Measurements from ENCODE around the gene FNBP1L. TPM values are rescaled to one million over a fixed set of nuclear protein-coding genes. Genes with fewer than 3 reads are reported as not detected.

Gene FNBP1L
- total RNA-seq, 2 experiments from 2014 or later: 0.17 to 0.21 TPM

DNA sequence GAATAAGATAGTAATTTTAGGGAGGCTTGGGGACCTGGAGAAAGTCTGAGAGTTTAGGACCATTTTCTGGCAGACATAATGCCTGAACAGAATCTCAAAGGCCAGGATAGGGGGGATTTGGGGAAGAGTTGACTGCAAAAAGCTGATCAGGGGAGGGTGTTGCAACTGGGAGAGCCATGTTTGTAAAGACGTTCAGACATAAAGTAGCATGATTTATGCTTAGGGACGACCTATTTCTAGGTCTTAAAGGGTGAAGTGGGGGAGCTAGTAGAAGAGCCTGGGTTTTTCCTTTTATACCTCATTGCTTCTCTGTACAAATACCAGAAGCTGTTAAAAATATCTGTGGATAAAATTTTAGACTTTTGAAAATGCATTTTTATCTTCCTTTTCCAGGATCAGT, 51.2 kb downstream of the FNBP1L start:
- no peak for DNase-seq
- no peaks in the 10 kb centered on the region for H3K9me3 Mint-ChIP-seq
- H3K36me3 Mint-ChIP-seq (ENCODE audit: low read depth): no peaks in the 10 kb centered on the region
- intact Hi-C loops (cut with micrococcal nuclease): no loop called here
- H3K27ac Mint-ChIP-seq: no peak overlapping the region
- no peaks in the 10 kb centered on the region for H3K27me3 Mint-ChIP-seq (ENCODE audit: low read depth)
- H3K4me3 Mint-ChIP-seq: no peak overlapping the region
- H3K4me1 Mint-ChIP-seq (ENCODE audit: low read depth): no peaks in the 10 kb centered on the region
- CTCF ChIA-PET: no interaction called here

DNA sequence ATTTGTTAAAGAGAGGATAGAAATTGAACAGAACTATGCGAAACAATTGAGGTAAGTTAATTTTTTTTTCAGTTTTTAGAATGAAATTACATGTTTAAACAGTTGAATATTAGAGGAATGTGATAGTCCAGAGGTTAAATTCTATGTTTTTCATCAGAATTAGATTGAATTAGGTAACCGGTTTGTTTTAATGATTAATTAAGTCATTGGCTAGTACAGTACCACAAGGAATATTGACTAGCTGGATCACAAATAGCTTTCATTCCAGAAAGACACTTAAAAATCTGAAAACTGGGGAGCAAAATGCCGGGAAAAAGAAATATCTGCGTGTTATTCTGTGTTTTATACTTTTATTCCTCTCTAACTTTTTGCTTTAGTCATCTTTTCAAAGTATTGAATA, 51.6 kb downstream of the FNBP1L start:
- H3K27ac Mint-ChIP-seq: no peak overlapping the region
- H3K4me3 Mint-ChIP-seq: no peak overlapping the region
- CTCF ChIA-PET: interaction anchor here (0.9 kb wide), 1 partner anchor 120 kb away, joined by 3 read pairs; no protein-coding TSS in a partner anchor
- H3K36me3 Mint-ChIP-seq (ENCODE audit: low read depth): no peaks in the 10 kb centered on the region
- no peaks in the 10 kb centered on the region for H3K9me3 Mint-ChIP-seq
- intact Hi-C loops (cut with micrococcal nuclease): no loop called here
- DNase-seq: no peak
- H3K27me3 Mint-ChIP-seq (ENCODE audit: low read depth): no peaks in the 10 kb centered on the region
- no peaks in the 10 kb centered on the region for H3K4me1 Mint-ChIP-seq (ENCODE audit: low read depth)

DNA sequence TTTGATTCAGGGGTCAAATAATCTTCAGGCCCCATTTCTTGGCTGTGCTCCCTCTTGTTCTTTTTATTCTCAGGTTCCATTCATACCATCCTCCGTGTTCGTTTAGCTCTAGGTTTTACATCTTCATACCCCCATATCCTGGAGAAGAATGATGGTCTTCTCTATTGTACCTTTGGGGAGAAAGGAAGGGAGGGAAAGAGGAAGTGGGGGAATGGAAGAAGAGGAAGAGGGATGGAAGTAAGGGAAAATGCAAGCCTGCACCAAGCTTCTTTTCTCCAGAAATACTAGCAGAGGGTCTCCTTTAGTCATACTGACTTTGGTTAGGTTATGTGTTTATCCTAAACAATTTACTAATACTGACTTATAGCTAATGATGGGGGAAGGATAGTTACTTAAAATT, 52.4 kb downstream of the FNBP1L start:
- H3K27me3 Mint-ChIP-seq (ENCODE audit: low read depth): no peaks in the 10 kb centered on the region
- no peaks in the 10 kb centered on the region for H3K36me3 Mint-ChIP-seq (ENCODE audit: low read depth)
- no peaks in the 10 kb centered on the region for H3K9me3 Mint-ChIP-seq
- CTCF ChIA-PET: interaction anchor here (0.5 to 0.9 kb wide), 2 partner anchors 120 to 386 kb away, joined by 3 to 4 read pairs; no protein-coding TSS in a partner anchor
- H3K4me3 Mint-ChIP-seq: no peak overlapping the region
- intact Hi-C loops (cut with micrococcal nuclease): no loop called here
- no peaks in the 10 kb centered on the region for H3K4me1 Mint-ChIP-seq (ENCODE audit: low read depth)
- H3K27ac Mint-ChIP-seq: no peak overlapping the region
- DNase-seq: no peak

DNA sequence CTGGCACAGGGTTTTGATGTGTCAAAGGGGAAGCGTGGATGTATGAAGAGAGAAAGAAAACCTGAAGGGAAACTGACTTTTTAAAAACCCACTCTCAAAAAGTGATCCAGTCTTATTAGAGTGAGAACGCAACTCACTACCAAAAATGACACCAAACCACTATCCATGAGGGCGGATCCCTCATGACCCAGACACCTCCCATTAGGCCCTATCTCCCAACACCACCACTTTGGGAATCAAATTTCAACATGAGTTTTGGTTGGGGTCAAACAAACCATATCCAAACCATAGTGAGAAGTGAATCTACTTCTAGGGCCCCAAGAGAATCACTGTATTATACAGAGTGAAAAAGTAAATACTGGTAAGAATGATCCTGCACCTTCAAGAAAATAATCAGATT, 53.5 kb downstream of the FNBP1L start:
- CTCF ChIA-PET: no interaction called here
- DNase-seq: no peak
- Mint-ChIP-seq H3K36me3 (ENCODE audit: low read depth) (no peaks in the 10 kb centered on the region), H3K9me3 (no peaks in the 10 kb centered on the region), H3K27me3 (ENCODE audit: low read depth) (no peaks in the 10 kb centered on the region), H3K4me1 (ENCODE audit: low read depth) (no peaks in the 10 kb centered on the region), H3K27ac (no peak overlapping the region), H3K4me3 (no peak overlapping the region)
- intact Hi-C loops (cut with micrococcal nuclease): no loop called here

DNA sequence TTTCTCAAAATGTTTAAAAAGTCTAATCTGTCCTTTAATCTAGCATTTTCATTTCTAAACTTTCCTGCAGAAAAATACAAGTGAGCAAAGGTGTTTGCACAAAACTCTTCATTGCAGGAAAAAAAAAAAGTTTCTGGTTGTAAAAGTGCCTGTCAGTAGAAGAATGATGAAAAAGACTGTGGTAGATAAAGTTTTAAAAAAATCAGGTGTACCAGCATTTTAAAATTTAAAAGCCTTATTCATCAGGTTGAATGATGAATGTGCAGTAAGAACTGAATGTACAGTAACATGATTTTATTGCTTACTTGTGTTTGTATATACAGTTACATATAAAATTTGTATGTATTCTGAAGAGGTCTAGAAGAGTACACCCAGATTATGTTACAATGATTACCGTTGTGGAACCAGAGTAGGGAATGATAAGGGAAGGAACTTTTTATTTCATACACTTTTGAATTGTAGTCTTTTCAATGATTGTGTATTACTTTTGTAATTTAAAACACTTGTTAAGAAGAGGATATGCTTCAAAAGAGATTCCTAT, 54.0 kb downstream of the FNBP1L start:
- no peak overlapping the region for H3K4me3 Mint-ChIP-seq
- no peaks in the 10 kb centered on the region for H3K4me1 Mint-ChIP-seq (ENCODE audit: low read depth)
- H3K27me3 Mint-ChIP-seq (ENCODE audit: low read depth): no peaks in the 10 kb centered on the region
- H3K9me3 Mint-ChIP-seq: no peaks in the 10 kb centered on the region
- CTCF ChIA-PET: no interaction called here
- no peak overlapping the region for H3K27ac Mint-ChIP-seq
- no peak for DNase-seq
- intact Hi-C loops (cut with micrococcal nuclease): no loop called here
- H3K36me3 Mint-ChIP-seq (ENCODE audit: low read depth): no peaks in the 10 kb centered on the region

- Mint-ChIP-seq H3K27ac (no peak overlapping the region), H3K4me3 (no peak overlapping the region), H3K4me1 (ENCODE audit: low read depth) (no peaks in the 10 kb centered on the region), H3K9me3 (no peaks in the 10 kb centered on the region), H3K27me3 (ENCODE audit: low read depth) (no peaks in the 10 kb centered on the region), H3K36me3 (ENCODE audit: low read depth) (no peaks in the 10 kb centered on the region)
- no peak for DNase-seq
- intact Hi-C loops (cut with micrococcal nuclease): no loop called here
- CTCF ChIA-PET: interaction anchor here (0.7 kb wide), 1 partner anchor 200 kb away, joined by 3 read pairs; no protein-coding TSS in a partner anchor
These were observed 54.7 kb downstream of the FNBP1L start for GRCh38 chr1:93502571-93502970.

GRCh38 chr1:93503163-93503562, 55.2 kb downstream of the FNBP1L start:
- Mint-ChIP-seq H3K4me3 (no peak overlapping the region), H3K9me3 (no peaks in the 10 kb centered on the region), H3K27ac (no peak overlapping the region), H3K4me1 (ENCODE audit: low read depth) (no peaks in the 10 kb centered on the region), H3K27me3 (ENCODE audit: low read depth) (no peaks in the 10 kb centered on the region), H3K36me3 (ENCODE audit: low read depth) (no peaks in the 10 kb centered on the region)
- no peak for DNase-seq
- intact Hi-C loops (cut with micrococcal nuclease): no loop called here
- CTCF ChIA-PET: no interaction called here

DNA sequence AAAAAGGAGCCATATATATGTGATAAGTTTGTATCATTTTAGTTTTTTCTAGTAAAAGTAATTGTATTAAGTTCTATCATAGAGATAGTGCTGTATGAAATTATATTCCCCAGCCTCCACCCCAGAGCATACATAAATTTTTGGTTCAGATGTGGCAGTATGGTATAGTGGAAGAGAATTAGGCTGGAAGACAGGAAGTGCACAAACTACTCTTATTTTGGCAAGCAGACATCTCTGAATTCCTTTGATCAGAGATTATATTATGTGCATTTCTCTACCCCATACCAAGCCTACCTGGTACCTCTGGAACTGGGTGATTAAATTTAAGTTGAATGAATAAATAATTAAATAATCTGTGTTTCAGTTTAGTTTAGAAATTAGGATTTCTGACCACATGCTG, 55.9 kb downstream of the FNBP1L start:
- H3K4me1 Mint-ChIP-seq (ENCODE audit: low read depth): no peaks in the 10 kb centered on the region
- H3K9me3 Mint-ChIP-seq: no peaks in the 10 kb centered on the region
- no peaks in the 10 kb centered on the region for H3K36me3 Mint-ChIP-seq (ENCODE audit: low read depth)
- no peak overlapping the region for H3K4me3 Mint-ChIP-seq
- H3K27me3 Mint-ChIP-seq (ENCODE audit: low read depth): no peaks in the 10 kb centered on the region
- H3K27ac Mint-ChIP-seq: no peak overlapping the region
- intact Hi-C loops (cut with micrococcal nuclease): no loop called here
- no peak for DNase-seq
- CTCF ChIA-PET: no interaction called here

DNA sequence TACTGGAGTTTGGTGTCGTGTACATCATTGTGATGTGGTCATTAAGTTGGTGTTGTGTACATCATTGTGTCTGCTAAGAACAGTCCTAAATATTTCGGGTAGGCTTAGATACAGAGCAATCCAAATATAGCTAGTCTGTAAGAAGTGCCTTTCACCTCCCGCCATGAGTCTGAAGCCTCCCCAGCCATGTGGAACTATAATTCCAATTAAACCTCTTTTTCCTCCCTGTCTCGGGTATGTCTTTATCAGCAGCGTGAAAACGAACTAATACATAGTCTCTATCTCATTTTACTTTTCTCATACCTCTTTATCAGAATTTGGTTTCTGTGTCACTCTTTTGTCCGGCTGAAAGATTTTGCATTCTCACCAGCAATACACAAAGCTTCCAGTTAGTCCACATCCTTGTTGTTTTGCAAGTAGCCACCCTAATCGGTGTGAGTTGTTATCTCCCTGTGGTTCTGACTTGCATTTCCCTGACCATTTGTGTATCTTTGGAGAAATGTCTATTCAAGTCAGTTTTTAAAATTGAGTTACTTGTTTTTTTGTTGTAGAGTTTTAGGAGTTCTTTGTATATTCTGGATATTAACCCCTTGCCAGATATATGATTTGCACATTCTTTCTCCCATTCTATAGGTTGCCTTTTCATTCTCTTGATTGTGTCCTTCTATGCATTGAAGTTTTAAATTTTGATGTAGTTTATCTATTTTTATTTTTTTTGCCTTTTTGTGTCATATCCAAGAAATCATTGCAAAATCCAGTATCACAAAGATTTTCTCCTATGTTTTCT, 56.5 kb downstream of the FNBP1L start:
- H3K27ac Mint-ChIP-seq: no peak overlapping the region
- DNase-seq: no peak
- no peak overlapping the region for H3K4me3 Mint-ChIP-seq
- no peaks in the 10 kb centered on the region for H3K9me3 Mint-ChIP-seq
- H3K27me3 Mint-ChIP-seq (ENCODE audit: low read depth): peaks cover 5% of the 10 kb centered on the region
- CTCF ChIA-PET: no interaction called here
- no peaks in the 10 kb centered on the region for H3K4me1 Mint-ChIP-seq (ENCODE audit: low read depth)
- intact Hi-C loops (cut with micrococcal nuclease): no loop called here
- H3K36me3 Mint-ChIP-seq (ENCODE audit: low read depth): no peaks in the 10 kb centered on the region

DNA sequence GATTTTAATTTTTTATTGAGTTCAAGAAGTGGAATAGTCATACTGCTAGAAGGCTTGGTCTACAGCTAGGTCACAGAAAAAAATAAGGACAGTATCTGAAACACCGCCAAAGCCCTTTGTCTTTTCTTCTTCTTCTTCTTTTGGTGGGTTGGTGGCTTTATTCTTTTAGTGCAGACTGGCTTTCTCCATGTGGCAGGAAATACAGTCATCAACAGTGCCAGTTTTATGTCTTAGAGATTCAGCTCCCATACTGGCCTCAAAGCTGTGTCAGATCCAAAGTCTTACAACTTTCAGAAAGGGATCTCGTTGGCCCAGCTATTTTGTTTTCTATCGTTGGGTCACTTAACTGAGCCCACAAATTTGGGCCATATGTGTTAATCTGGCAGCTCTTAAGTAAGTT, 58.2 kb downstream of the FNBP1L start:
- intact Hi-C loops (cut with micrococcal nuclease): no loop called here
- H3K27me3 Mint-ChIP-seq (ENCODE audit: low read depth): peaks cover 9% of the 10 kb centered on the region
- H3K36me3 Mint-ChIP-seq (ENCODE audit: low read depth): no peaks in the 10 kb centered on the region
- no peak overlapping the region for H3K4me3 Mint-ChIP-seq
- no peaks in the 10 kb centered on the region for H3K4me1 Mint-ChIP-seq (ENCODE audit: low read depth)
- no peak for DNase-seq
- no peaks in the 10 kb centered on the region for H3K9me3 Mint-ChIP-seq
- H3K27ac Mint-ChIP-seq: no peak overlapping the region
- CTCF ChIA-PET: no interaction called here

DNA sequence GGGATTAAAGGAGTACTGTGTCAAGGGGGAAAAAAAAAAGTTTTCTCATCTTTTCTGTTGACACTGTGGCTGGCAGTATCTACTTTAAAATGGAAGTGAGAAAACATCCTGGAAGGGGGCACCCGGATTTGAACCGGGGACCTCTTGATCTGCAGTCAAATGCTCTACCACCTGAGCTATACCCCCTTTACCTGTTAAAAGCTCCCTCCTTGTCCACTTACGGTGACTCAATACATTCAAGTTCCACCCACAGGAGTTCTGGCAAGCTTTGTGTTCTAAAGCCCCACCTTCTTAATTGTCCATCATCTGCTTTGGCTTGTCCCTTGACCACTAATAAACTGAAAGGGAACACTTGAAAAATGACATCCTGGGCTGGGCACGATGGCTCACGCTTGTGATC, 68.2 kb downstream of the FNBP1L start:
- H3K4me3 Mint-ChIP-seq: no peak overlapping the region
- intact Hi-C loops (cut with micrococcal nuclease): no loop called here
- CTCF ChIA-PET: no interaction called here
- no peak for DNase-seq
- H3K36me3 Mint-ChIP-seq (ENCODE audit: low read depth): no peaks in the 10 kb centered on the region
- H3K4me1 Mint-ChIP-seq (ENCODE audit: low read depth): no peaks in the 10 kb centered on the region
- H3K27me3 Mint-ChIP-seq (ENCODE audit: low read depth): peaks cover 2% of the 10 kb centered on the region
- no peak overlapping the region for H3K27ac Mint-ChIP-seq
- H3K9me3 Mint-ChIP-seq: no peaks in the 10 kb centered on the region

- Mint-ChIP-seq H3K4me1 (ENCODE audit: low read depth) (no peaks in the 10 kb centered on the region), H3K4me3 (no peak overlapping the region), H3K9me3 (no peaks in the 10 kb centered on the region), H3K36me3 (ENCODE audit: low read depth) (no peaks in the 10 kb centered on the region), H3K27me3 (ENCODE audit: low read depth) (peaks cover 5% of the 10 kb centered on the region), H3K27ac (no peak overlapping the region)
- intact Hi-C loops (cut with micrococcal nuclease): no loop called here
- CTCF ChIA-PET: no interaction called here
- no peak for DNase-seq
These were observed 70.6 kb downstream of the FNBP1L start for GRCh38 chr1:93518516-93518915.

GRCh38 chr1:93519199-93519829, 71.4 kb downstream of the FNBP1L start:
- intact Hi-C loops (cut with micrococcal nuclease): no loop called here
- Mint-ChIP-seq H3K9me3 (no peaks in the 10 kb centered on the region), H3K27ac (no peak overlapping the region), H3K4me1 (ENCODE audit: low read depth) (no peaks in the 10 kb centered on the region), H3K36me3 (ENCODE audit: low read depth) (no peaks in the 10 kb centered on the region), H3K4me3 (no peak overlapping the region), H3K27me3 (ENCODE audit: low read depth) (peaks cover 5% of the 10 kb centered on the region)
- CTCF ChIA-PET: no interaction called here
- DNase-seq: no peak

Data from activated naive CD4-positive, alpha-beta T cell treated with anti-CD3 and anti-CD28 coated beads for 36 hours (primary cell).